HG02610 (cell line): ENCODE data around the gene N4BP2.

Source experiments
- ATAC-seq: cut with Tn5 transposase; IDR thresholded peaks from one replicate; pipeline ENCODE4 v1.9.1; 2021; ENCODE audit warnings: mild to moderate bottlenecking, moderate library complexity; ENCODE audit not compliant: unreplicated experiment

N4BP2 gene

GRCh38 chr4:40149960-40150385 is 93.3 kb downstream of the N4BP2 start:
- peak; percentile 63 for ATAC-seq

- ATAC-seq = no peak
Measured at GRCh38 chr4:40150932-40151331, 94.3 kb downstream of the N4BP2 start.

DNA sequence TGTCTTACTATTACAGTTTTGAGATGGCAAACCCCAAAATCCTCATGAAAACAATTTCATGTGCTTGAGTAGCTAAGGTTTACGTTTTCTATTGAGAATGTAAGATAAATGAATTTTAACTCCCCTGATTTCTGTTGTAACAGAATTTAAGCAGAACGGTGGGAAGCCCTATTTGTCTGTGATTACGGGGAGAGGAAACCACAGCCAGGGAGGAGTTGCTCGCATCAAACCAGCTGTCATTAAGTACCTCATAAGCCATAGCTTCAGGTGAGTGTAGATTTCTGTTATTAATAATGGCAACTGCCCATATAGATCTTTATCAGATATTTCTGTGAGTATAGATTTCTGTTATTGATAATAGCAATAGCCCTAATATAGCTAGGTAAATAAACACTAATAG is 96.0 kb downstream of the N4BP2 start:
- ATAC-seq = peak; percentile 43

GRCh38 chr4:40157436-40157835 is 100.8 kb downstream of the N4BP2 start:
- ATAC-seq = no peak

- ATAC-seq = no peak
Measured at GRCh38 chr4:40160258-40160657, 103.6 kb downstream of the N4BP2 start.

GRCh38 chr4:40164459-40164858 is 107.8 kb downstream of the N4BP2 start:
- ATAC-seq = no peak

- no peak for ATAC-seq
Measured at GRCh38 chr4:40165916-40166315, 109.3 kb downstream of the N4BP2 start.

DNA sequence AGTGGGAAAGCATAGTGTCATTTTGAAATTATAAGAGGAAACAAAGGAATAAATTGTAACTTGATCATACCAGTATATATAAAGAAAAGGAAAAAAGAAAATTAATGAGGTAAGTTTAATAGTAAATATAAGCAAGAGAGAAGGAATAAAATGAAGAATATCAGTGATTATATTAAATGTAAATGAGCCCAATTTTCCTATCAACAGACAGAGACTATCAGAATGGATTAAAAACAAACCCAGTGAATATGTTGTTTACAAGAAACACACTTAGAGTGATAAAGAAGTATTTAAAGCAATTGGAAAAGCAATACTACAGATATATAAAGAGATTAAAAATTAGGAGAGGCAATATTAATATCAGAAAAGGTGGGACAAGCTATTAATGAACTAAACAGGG is 111.4 kb downstream of the N4BP2 start:
- no peak for ATAC-seq

DNA sequence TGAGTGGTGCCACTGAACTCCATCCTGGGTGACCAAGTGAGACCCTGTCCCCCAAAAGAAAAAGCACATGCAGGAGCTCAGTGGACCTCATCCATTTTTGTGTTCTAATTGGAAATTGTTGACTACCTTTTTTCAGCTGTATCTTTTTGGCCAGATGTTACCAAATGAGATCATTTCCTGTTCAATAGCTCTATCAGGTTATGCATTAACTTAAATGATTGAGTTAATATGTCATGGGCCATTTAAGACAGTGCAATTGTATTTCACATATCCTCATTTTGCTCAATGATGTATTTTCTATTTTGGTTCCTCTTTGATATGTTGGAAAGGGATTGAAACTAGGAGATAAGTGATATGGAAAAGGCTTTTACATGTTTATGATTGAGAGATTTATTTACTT is 113.9 kb downstream of the N4BP2 start:
- no peak for ATAC-seq

GRCh38 chr4:40173470-40173875 is 116.8 kb downstream of the N4BP2 start:
- peak; percentile 85 for ATAC-seq

GRCh38 chr4:40176602-40177001 is 120.0 kb downstream of the N4BP2 start:
- ATAC-seq = no peak

- no peak for ATAC-seq
Measured at GRCh38 chr4:40177591-40177990, 120.9 kb downstream of the N4BP2 start.

- ATAC-seq = no peak
Measured at GRCh38 chr4:40178672-40179071, 122.0 kb downstream of the N4BP2 start.

- no peak for ATAC-seq
Measured at GRCh38 chr4:40179360-40179759, 122.7 kb downstream of the N4BP2 start.

DNA sequence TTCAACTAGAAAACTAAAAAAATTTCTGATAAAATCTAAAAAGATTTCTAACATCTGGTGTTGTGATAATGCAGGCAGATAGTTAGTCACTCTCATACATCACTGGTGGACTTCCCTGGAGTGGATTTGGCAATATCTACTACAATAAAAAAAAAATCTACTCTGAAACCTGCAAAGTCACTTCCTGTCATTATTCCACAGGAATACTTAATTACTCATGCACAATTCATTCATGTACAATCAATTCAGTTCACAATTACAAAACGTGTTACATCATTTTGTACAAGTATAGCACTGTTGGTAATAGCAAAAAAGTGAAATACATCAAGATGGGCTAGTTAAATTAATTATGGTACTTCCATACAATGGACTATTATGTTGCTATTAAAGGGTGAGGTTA is 123.7 kb downstream of the N4BP2 start:
- no peak for ATAC-seq

DNA sequence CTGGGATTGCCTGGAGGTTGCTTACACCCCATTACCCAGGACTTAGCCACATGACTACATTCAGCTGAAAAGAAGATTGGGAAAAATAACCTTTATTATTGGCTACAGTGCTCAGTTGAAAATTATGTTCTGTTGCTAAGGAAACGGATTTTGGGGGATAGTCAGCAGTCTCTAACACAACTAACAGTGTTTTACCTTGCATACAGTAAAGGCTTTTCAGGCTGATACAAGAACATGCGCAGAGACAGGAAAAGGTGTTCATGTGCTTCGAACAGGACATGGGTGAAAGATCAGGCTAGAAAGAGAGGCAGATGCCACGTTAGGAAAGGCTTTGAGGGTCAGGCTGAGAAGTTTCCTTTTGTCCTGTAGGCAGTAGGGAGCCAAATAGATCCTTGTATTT is 125.4 kb downstream of the N4BP2 start:
- ATAC-seq = no peak

DNA sequence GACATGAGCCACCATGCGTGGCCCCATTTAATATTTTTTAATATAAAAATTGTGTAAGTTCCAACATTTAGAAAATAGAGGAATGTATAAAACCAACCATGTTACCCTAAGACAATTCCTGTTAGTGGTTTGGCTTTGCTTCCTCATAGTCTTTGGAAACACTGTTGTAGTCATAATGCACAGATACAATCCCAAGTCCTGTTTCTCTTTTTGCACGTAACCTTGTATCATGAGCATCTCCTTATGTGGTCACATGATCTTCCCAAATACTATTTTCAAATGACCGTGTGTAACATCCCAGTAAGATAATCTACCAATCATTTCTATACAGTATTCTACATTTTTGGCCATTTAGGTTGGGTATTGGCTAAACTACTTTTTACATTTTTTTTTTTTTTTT is 126.3 kb downstream of the N4BP2 start:
- no peak for ATAC-seq

DNA sequence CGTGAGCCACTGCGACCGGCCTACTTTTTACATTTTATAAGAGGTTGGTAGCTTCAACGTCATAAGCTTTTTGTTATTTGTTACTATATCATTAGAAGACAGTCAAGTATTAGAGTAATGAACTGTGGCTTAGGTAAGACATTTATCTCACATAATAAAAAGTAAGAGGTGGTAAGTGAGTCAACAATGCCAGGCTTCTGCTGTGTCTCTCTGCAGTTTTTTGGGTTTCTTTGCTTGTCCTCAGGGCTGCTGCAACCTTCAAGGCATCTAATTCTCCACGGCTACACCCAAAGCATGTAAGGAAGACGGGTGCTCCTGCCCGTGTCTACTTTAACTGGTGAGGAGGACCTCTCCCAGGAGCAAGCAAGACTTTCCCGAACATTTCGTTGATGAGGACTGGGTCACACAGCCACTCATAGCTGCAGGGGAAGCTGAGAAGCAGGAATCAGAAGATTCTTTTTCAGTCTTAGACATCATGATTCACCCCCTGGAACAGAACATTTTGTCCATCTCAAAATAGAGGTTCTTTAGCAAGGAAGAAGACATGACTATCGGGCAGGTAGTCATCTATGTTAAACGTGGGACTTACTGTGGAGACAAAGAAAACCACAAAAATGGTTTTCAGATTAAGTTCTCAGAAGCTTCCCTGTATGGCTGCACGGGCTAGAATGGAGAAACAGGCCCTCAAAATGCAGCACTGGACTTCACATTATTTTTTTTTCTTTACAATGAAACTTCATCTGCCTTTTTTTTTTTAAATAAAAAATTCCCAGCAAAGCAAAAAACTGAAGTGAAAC is 127.2 kb downstream of the N4BP2 start:
- ATAC-seq = no peak

GRCh38 chr4:40185830-40186664 is 129.4 kb downstream of the N4BP2 start:
- ATAC-seq = peak; percentile 53

DNA sequence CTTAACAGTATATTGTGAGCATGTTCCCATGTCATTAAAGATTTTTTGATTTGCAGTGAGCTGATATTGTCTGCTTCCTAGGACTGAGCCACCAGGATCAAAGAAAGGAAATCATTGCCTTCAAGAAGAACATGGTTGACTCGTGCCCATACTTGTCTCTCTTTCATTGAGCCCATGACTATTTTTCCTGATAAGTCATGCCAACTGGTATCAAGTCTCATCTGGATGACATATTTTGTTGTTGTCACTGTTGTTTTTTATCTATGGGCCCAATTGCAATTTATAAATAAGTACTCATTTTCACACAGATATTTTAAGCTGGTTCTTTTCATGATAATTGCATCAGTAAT is 130.0 kb downstream of the N4BP2 start:
- ATAC-seq = no peak

GRCh38 chr4:40187386-40187906 is 130.8 kb downstream of the N4BP2 start:
- ATAC-seq = peak; percentile 23

- no peak for ATAC-seq
Measured at GRCh38 chr4:40190019-40190418, 133.4 kb downstream of the N4BP2 start.
